Thoracic aorta (tissue), 2 donors: ENCODE results near the gene HMX1. TPM values are rescaled to one million over a fixed set of nuclear protein-coding genes. Genes with fewer than 3 reads are reported as not detected.

Source experiments
- ATAC-seq: fragments of 150-250 bp; one replicate; pipeline ENCODE4 v1.8.0; 2017; ENCODE audit warnings: low read depth; ENCODE audit not compliant: insufficient number of reproducible peaks, low FRiP score
- DNase-seq: peaks from one replicate; pipeline ENCODE4 v3.0.0-alpha.2; 2020; ENCODE audit warnings: low spot score
- H3K27ac ChIP-seq, 2 donors: fragments of 200-600 bp; sonication (generic); 1 replicate in 1 of 2; 2 replicates in 1 of 2; pipeline ENCODE4 v1.5.1; 2016; ENCODE audit warnings: mild to moderate bottlenecking in 2 of 2, moderate library complexity in 2 of 2
- H3K27me3 ChIP-seq: fragments of 200-600 bp; sonication (generic); replicated peaks from 2 replicates; pipeline ENCODE4 v1.6.0; 2016; ENCODE audit warnings: mild to moderate bottlenecking; ENCODE audit not compliant: insufficient read depth
- H3K36me3 ChIP-seq: fragments of 200-600 bp; sonication (generic); one replicate; pipeline ENCODE4 v1.5.1; 2016
- H3K4me1 ChIP-seq, 2 donors: fragments of 200-600 bp; sonication (generic); 1 replicate in 1 of 2; 2 replicates in 1 of 2; pipeline versions ENCODE4 v1.5.1 to v1.6.0; 2016; ENCODE audit warnings: low read depth in 2 of 2, mild to moderate bottlenecking in 1 of 2; ENCODE audit not compliant: control insufficient read depth in 1 of 2
- H3K4me3 ChIP-seq: fragments of 200-600 bp; sonication (generic); 2 replicates; pipeline ENCODE4 v1.5.1; 2016; ENCODE audit warnings: mild to moderate bottlenecking
- H3K9me3 ChIP-seq: fragments of 200-600 bp; sonication (generic); 2 replicates; pipeline ENCODE4 v1.5.1; 2016
- CTCF ChIP-seq: fragments of 200-600 bp; sonication (generic); IDR thresholded peaks from one replicate; pipeline ENCODE4 v1.5.1; 2019; ENCODE audit warnings: antibody characterized with exemption
- total RNA-seq, 2 donors: library from RNA; depleted of rRNA; stranded (reverse); fragments of >200 nt; gene quantifications; one replicate each; pipeline versions ENCODE4 v1.1.0 to v1.2.3, GENCODE V29; 2016

The HMX1 gene
- total RNA-seq, 2 donors from 2014 or later, result 0.28 TPM; not detected in 1

DNA sequence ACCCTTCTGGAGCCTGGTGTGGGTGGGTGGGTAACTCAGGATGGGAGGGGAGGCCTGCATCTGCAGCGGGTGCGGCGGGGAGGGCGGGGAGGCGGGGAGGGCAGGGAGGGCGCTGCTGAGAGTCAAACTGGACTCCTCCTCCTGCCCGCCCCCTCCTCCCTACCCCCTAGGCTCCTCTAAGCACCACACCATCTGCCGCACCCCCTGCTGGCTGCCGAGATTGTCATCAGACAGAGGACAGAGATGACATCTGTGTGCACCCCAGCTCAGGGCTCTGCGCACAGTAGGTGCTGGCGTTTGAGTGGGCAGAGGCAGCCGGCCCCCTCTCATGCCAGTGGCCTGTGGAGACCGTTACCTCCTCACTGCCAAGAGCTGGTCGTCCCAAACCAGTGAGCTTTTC, 10.6 kb upstream of the HMX1 start:
- DNase-seq (no peak), ATAC-seq (no peak)
- H3K4me1 ChIP-seq, result no peaks in the 10 kb centered on the region
- H3K36me3 ChIP-seq, result no peaks in the 10 kb centered on the region
- no peak overlapping the region for H3K4me3 ChIP-seq
- no peak overlapping the region for H3K27ac ChIP-seq
- H3K27me3 ChIP-seq, result no peaks in the 10 kb centered on the region
- no peak for TF ChIP-seq CTCF
- no peaks in the 10 kb centered on the region for H3K9me3 ChIP-seq

- ATAC-seq (no peak), DNase-seq (no peak)
- Histone ChIP-seq H3K9me3 (no peaks in the 10 kb centered on the region), H3K27ac (no peak overlapping the region), H3K4me1 (no peaks in the 10 kb centered on the region), H3K36me3 (no peaks in the 10 kb centered on the region), H3K4me3 (no peak overlapping the region), H3K27me3 (no peaks in the 10 kb centered on the region)
- no peak for TF ChIP-seq CTCF
Observed at GRCh38 chr4:8880851-8881250, 9.2 kb upstream of the HMX1 start.

DNA sequence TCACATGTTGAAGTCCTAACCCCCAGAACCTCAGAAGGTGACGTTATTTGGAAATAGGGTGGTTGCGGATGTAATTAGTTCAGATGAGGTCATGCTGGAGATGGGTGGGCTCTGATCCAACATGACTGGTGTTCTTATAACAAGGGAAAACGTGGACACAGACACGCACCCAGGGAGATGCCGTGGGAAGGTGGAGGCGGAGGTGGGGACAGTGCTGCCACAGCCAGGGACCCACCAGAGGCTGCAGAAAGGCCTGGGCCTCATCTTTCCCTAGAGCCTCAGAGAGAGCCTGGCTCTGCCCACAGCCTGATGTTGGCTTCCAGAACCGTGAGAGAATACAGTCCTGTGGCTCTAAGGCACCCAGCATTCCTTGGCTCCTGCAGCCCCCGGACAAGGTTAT, 7.9 kb upstream of the HMX1 start:
- ATAC-seq (no peak), DNase-seq (no peak)
- Histone ChIP-seq H3K4me3 (no peak overlapping the region), H3K36me3 (no peaks in the 10 kb centered on the region), H3K27me3 (no peaks in the 10 kb centered on the region), H3K27ac (no peak overlapping the region), H3K4me1 (no peaks in the 10 kb centered on the region), H3K9me3 (no peaks in the 10 kb centered on the region)
- TF ChIP-seq CTCF, result no peak

DNA sequence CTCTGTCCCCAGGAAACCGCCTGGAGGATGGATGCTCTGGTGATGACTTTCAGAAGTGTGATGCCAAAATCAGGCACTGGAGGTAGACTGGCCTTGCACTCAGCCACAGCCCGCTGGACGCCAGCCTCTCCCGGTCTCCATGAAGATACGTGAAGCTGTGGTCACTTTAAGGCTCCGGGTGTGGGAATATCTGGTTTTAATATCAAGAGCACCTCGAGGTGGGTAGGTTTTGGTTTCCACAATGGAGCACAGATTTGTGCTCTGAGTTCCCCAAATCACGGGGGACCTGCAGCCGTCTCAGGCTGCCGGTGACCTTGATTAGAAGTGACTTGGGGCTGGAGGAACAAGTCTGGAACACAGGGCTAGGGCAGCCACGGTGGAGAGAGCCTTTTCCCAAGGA, 6.8 kb upstream of the HMX1 start:
- Histone ChIP-seq H3K9me3 (no peaks in the 10 kb centered on the region), H3K27ac (no peak overlapping the region), H3K4me1 (no peaks in the 10 kb centered on the region), H3K36me3 (no peaks in the 10 kb centered on the region), H3K27me3 (no peaks in the 10 kb centered on the region), H3K4me3 (no peak overlapping the region)
- DNase-seq (no peak), ATAC-seq (no peak)
- no peak for TF ChIP-seq CTCF

GRCh38 chr4:8877780-8878040, 6.1 kb upstream of the HMX1 start:
- DNase-seq (no peak), ATAC-seq (no peak)
- no peaks in the 10 kb centered on the region for H3K9me3 ChIP-seq
- no peaks in the 10 kb centered on the region for H3K36me3 ChIP-seq
- H3K27ac ChIP-seq, result no peak overlapping the region
- no peak overlapping the region for H3K4me3 ChIP-seq
- TF ChIP-seq CTCF, result no peak
- H3K27me3 ChIP-seq, result no peaks in the 10 kb centered on the region
- no peaks in the 10 kb centered on the region for H3K4me1 ChIP-seq
